K562 (cell line): ENCODE data around the gene ART4. TPM values are rescaled to one million over a fixed set of nuclear protein-coding genes. Genes with fewer than 3 reads are reported as not detected.

Source experiments
- ATAC-seq: fragments of 200-7000 bp; cut with Tn5 transposase; 3 replicates; pipeline ENCODE4 v1.9.1; 2020; ENCODE audit warnings: moderate library complexity
- BruUV-seq: library from RNA; stranded (reverse); fragments of 400-500 nt; replicated peaks from 2 replicates; lab custom pipeline; 2021; lab: Mats Ljungman, UMichigan
- CTCF ChIA-PET: fragments of 300-600 bp; formaldehyde crosslinking; extraction: SDS; loops from one replicate; lab custom pipeline; 2021; ENCODE audit warnings: low intra/inter-chr PET ratio; lab: Yijun Ruan, JAX
- POLR2A ChIA-PET: fragments of 300-600, 350-650 bp; sonication (Branson Sonifier 250); formaldehyde crosslinking; extraction: SDS; loops from one replicate; lab custom pipeline; 2021; ENCODE audit warnings: antibody characterized with exemption, inconsistent platforms; lab: Yijun Ruan, JAX
- DNase-seq, 4 experiments: peaks; one replicate each; pipeline versions ENCODE4 v3.0.0 to v3.0.0-alpha.2; 2011 to 2018; ENCODE audit warnings: low spot score in 3 of 4, mixed read lengths in 3 of 4; ENCODE audit errors: extremely low read depth in 1 of 4
- FAIRE-seq: peaks from 2 replicates; lab custom pipeline; 2011; peaks lifted over from hg19 to GRCh38; lab: Jason Lieb, UNC
- H2AFZ ChIP-seq: 2 replicates; pipeline ENCODE4 v1.6.0; 2011; ENCODE audit warnings: low read depth, low read length, control low read depth, inconsistent platforms
- H3K27ac ChIP-seq: fragments of 200-600 bp; 3 replicates; pipeline ENCODE4 v1.8.0; 2011; ENCODE audit warnings: low read depth, mild to moderate bottlenecking, control low read depth, inconsistent platforms, low read length, moderate library complexity, mixed read lengths; ENCODE audit errors: extremely low read depth
- H3K27me3 ChIP-seq, 2 experiments: fragments of 300-600 bp in 1 of 2; 2 replicates in 1 of 2; 3 replicates in 1 of 2; pipeline versions ENCODE4 v1.6.0 to v1.8.0; 2011; ENCODE audit warnings: inconsistent platforms in 2 of 2, low read length in 2 of 2, mild to moderate bottlenecking in 1 of 2, mixed read lengths in 1 of 2, moderate library complexity in 1 of 2; ENCODE audit not compliant: control insufficient read depth in 2 of 2, insufficient read depth in 2 of 2
- H3K36me3 ChIP-seq: fragments of 300-600 bp; 3 replicates; pipeline ENCODE4 v1.8.0; 2011; ENCODE audit warnings: mild to moderate bottlenecking, low read length, inconsistent platforms; ENCODE audit not compliant: control insufficient read depth, insufficient read depth
- H3K4me1 ChIP-seq, 2 experiments: fragments of 200-600 bp in 1 of 2; replicated peaks in 1 of 2; 2 replicates in 1 of 2; 3 replicates in 1 of 2; pipeline versions ENCODE4 v1.5.1 to v1.8.0; 2011; ENCODE audit warnings: inconsistent platforms in 2 of 2, low read length in 2 of 2, mild to moderate bottlenecking in 1 of 2, mixed read lengths in 1 of 2, moderate library complexity in 1 of 2; ENCODE audit not compliant: control insufficient read depth in 2 of 2, insufficient read depth in 2 of 2
- H3K4me2 ChIP-seq: 2 replicates; pipeline ENCODE4 v1.6.1; 2011; ENCODE audit warnings: low read length, control low read depth, inconsistent platforms, mixed read lengths; ENCODE audit not compliant: insufficient read depth
- H3K4me3 ChIP-seq: fragments of 200-600 bp; sonication (generic), shearing (Covaris generic); 2 replicates; pipeline ENCODE4 v1.5.1; 2016; ENCODE audit warnings: control low read depth, inconsistent platforms
- H3K79me2 ChIP-seq: fragments of 200-600 bp; 3 replicates; pipeline ENCODE4 v1.8.0; 2011; ENCODE audit warnings: low read length, inconsistent platforms; ENCODE audit not compliant: control insufficient read depth, insufficient read depth
- H3K9ac ChIP-seq, 2 experiments: 2 replicates each; pipeline versions ENCODE4 v1.6.0 to v1.6.1; 2011; ENCODE audit warnings: low read depth in 2 of 2, low read length in 2 of 2, control low read depth in 1 of 2, inconsistent platforms in 1 of 2, mild to moderate bottlenecking in 1 of 2, mixed read lengths in 1 of 2; ENCODE audit not compliant: insufficient read depth in 1 of 2
- H3K9me1 ChIP-seq: one replicate; pipeline ENCODE4 v1.6.0; 2011; ENCODE audit warnings: inconsistent platforms, mild to moderate bottlenecking, low read length, moderate library complexity; ENCODE audit not compliant: control insufficient read depth, insufficient read depth
- H3K9me3 ChIP-seq: replicated peaks from 2 replicates; pipeline ENCODE4 v1.5.1; 2011; ENCODE audit warnings: low read depth, low read length, inconsistent platforms; ENCODE audit not compliant: control insufficient read depth, insufficient read depth
- H4K20me1 ChIP-seq: replicated peaks from 2 replicates; pipeline ENCODE4 v1.6.1; 2011; ENCODE audit warnings: low read length, inconsistent platforms, mixed read lengths; ENCODE audit not compliant: control insufficient read depth, insufficient read depth
- ARHGAP35 ChIP-seq: fragments of 450-650 bp; IDR thresholded peaks from 2 replicates; pipeline ENCODE4 v1.6.1; 2018; ENCODE audit not compliant: partially characterized antibody
- DMBX1 ChIP-seq: fragments of 250-450 bp; sonication (Bioruptor Pico); IDR thresholded peaks from 2 replicates; pipeline ENCODE4 v1.8.0; 2022; ENCODE audit warnings: inconsistent platforms, mild to moderate bottlenecking, moderate library complexity, borderline replicate concordance
- HCFC1 ChIP-seq: IDR thresholded peaks from 2 replicates; pipeline ENCODE4 v1.6.1; 2012; ENCODE audit warnings: low read depth, low read length, improper control_type of control experiment
- L3MBTL2 ChIP-seq: fragments of 450-650 bp; IDR thresholded peaks from 2 replicates; pipeline ENCODE4 v1.6.1; 2016; ENCODE audit warnings: mild to moderate bottlenecking, moderate library complexity
- NFRKB ChIP-seq: fragments of 450-650 bp; IDR thresholded peaks from 2 replicates; pipeline ENCODE4 v1.6.1; 2016; ENCODE audit warnings: low read depth
- NR1H2 ChIP-seq: sonication (generic); formaldehyde crosslinking; IDR thresholded peaks from 2 replicates; pipeline ENCODE4 v1.4.0; 2020; ENCODE audit warnings: mild to moderate bottlenecking, missing genetic modification reagents
- ZFP30 ChIP-seq: fragments of 250-450 bp; sonication (Bioruptor Pico); IDR thresholded peaks from 2 replicates; pipeline ENCODE4 v1.8.0; 2022; ENCODE audit warnings: moderate library complexity, mild to moderate bottlenecking, inconsistent platforms, borderline replicate concordance
- ZKSCAN1 ChIP-seq: fragments of 150-350 bp; IDR thresholded peaks from 2 replicates; pipeline ENCODE4 v1.6.1; 2016; ENCODE audit warnings: low read depth, low read length
- ZNF311 ChIP-seq: fragments of 250-450 bp; sonication (Bioruptor Pico); IDR thresholded peaks from 2 replicates; pipeline ENCODE4 v1.4.0; 2020; ENCODE audit warnings: mild to moderate bottlenecking, moderate library complexity
- ZNF347 ChIP-seq: fragments of 450-650 bp; formaldehyde crosslinking; IDR thresholded peaks from 2 replicates; pipeline ENCODE4 v1.4.0; 2020; ENCODE audit warnings: low read depth, mild to moderate bottlenecking, moderate library complexity
- ZNF561 ChIP-seq: fragments of 450-650 bp; formaldehyde crosslinking; conservative IDR thresholded peaks from 2 replicates; pipeline ENCODE4 v1.4.0; 2020; ENCODE audit warnings: mild to moderate bottlenecking, moderate library complexity
- ZNF764 ChIP-seq: fragments of 250-450 bp; sonication (Bioruptor Pico); IDR thresholded peaks from 2 replicates; pipeline ENCODE4 v1.4.0; 2020; ENCODE audit warnings: low read depth, mild to moderate bottlenecking, moderate library complexity
- WGBS: fragments of 100-300 bp; shearing (Covaris generic); methylation state at CpG from one replicate; pipeline ENCODE4 v1.1.6; 2016; ENCODE audit warnings: low coverage, mixed read lengths; ENCODE audit not compliant: insufficient coverage; ENCODE audit errors: missing lambda C conversion rate; 5-methylcytosine and 5-hydroxymethylcytosine counted together
- in situ Hi-C: fragments of 300-500 bp; cut with MboI; formaldehyde crosslinking; loops from 4 replicates; pipeline ENCODE4 v1.15.0; 2018; ENCODE audit warnings: inconsistent platforms, mixed read lengths
- intact Hi-C: fragments of 100-400 bp; cut with micrococcal nuclease; formaldehyde crosslinking; loops from 2 replicates; pipeline ENCODE4 v1.14.2; 2022
- polyA plus RNA-seq, 8 experiments: library from polyadenylated mRNA; depleted of rRNA in 4 of 8; stranded (reverse) in 5 of 8; unstranded in 3 of 8; fragments of >200 nt; fragmentation: Nextera tagmentation in 2 of 8; fragmentation: Illumina TruSeq in 1 of 8; extraction: Ambion mirVana in 2 of 8; extraction: Trizol in 1 of 8; gene quantifications; 2 replicates each; pipeline versions ENCODE4 v1.2.1 to v1.2.3, GENCODE V29; 2011 to 2014; ENCODE audit warnings: inconsistent platforms in 1 of 8, missing spikeins in 1 of 8
- total RNA-seq, 7 experiments: library from RNA; depleted of rRNA in 6 of 7; stranded (reverse); fragments of >200 nt in 6 of 7; fragmentation: Illumina TruSeq in 2 of 7; extraction: Trizol in 2 of 7; gene quantifications; 2 replicates each; pipeline versions ENCODE4 v1.2.1 to v1.2.3, GENCODE V29; 2011 to 2021; ENCODE audit warnings: low replicate concordance in 1 of 7
- TF ChIP-seq, protein P1 (sequence below), 2 experiments: fragments of 450-650 bp in 1 of 2; sonication (generic) in 1 of 2; formaldehyde crosslinking; conservative IDR thresholded peaks; 2 replicates each; pipeline versions ENCODE4 v1.4.0 to v1.8.1; 2020 to 2022; ENCODE audit warnings: mild to moderate bottlenecking in 1 of 2, missing genetic modification reagents in 1 of 2
- TF ChIP-seq, protein P2 (sequence below): fragments of 250-450 bp; sonication (Bioruptor Pico); IDR thresholded peaks from 2 replicates; pipeline ENCODE4 v1.4.0; 2020
- TF ChIP-seq, protein P3 (sequence below): fragments of 250-450 bp; sonication (Bioruptor Pico); IDR thresholded peaks from 2 replicates; pipeline ENCODE4 v1.8.0; 2022; ENCODE audit warnings: inconsistent platforms, mild to moderate bottlenecking, moderate library complexity, borderline replicate concordance

Gene ART4
- total and polyA plus RNA-seq, 9 of the 15 experiments (the other 6 are each of a cell fraction or from before 2014, with no cell fraction given): 0.07 TPM; not detected in 8

DNA sequence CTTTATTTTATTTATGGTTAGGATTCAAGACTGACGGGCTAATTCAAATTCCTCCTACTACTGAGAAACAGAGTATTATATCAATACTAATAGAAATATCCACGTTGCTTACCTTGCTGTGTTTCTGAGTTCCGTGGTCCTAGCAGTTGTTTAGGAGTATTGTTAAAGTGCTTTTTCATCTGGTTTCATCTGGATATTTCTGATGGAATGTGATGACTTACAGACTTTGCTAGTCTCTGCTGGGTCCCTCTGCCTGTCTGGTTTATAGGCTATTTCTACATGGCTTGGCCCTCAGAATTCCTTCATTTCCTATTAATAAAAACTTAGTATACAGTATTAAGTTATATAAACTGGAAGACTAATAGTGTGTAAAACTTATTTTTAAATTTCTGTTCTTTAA, 29.3 kb downstream of the ART4 start, which contains the start of gene SMCO3:
SMCO3 (minus strand) TSS at position 169 of the 400 bp plus-strand sequence. CDS start 7,502 bp downstream, outside the sequence.
- no peak within 1 kb of the TSS for H2AFZ ChIP-seq
- no peaks in the 10 kb centered on the region for H3K79me2 ChIP-seq
- H3K36me3 ChIP-seq: no peaks in the 10 kb centered on the region
- ATAC-seq: no peak
- H3K4me2 ChIP-seq: no peak within 1 kb of the TSS
- WGBS: 9% methylated on average over 3 of the region's 3 CpGs
- H3K27ac ChIP-seq: no peak within 1 kb of the TSS
- H3K9ac ChIP-seq: no peak within 1 kb of the TSS
- intact Hi-C loops: loop anchor here (10.0 kb wide), 1 partner anchor 181 kb away; no protein-coding TSS in a partner anchor
- DNase-seq: no peak
- no peaks in the 10 kb centered on the region for H3K4me1 ChIP-seq
- H3K27me3 ChIP-seq: no peaks in the 10 kb centered on the region
- H4K20me1 ChIP-seq: no peaks in the 10 kb centered on the region
- in situ Hi-C loops: loop anchor here (25.0 kb wide), 1 partner anchor 1073 kb away; the partner anchor contains the start of gene STRAP
- no peak for TF ChIP-seq ZNF764 (CRISPR knock-in tag)
- TF ChIP-seq ZFP30 (CRISPR knock-in tag): no peak
- no peak for TF ChIP-seq NFRKB
- TF ChIP-seq, protein P1, sequence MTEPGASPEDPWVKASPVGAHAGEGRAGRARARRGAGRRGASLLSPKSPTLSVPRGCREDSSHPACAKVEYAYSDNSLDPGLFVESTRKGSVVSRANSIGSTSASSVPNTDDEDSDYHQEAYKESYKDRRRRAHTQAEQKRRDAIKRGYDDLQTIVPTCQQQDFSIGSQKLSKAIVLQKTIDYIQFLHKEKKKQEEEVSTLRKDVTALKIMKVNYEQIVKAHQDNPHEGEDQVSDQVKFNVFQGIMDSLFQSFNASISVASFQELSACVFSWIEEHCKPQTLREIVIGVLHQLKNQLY (CRISPR knock-in tag; conservative IDR thresholded peaks at IDR 0.05): no peak
- TF ChIP-seq ARHGAP35: no peak
- no peak for TF ChIP-seq ZNF347 (CRISPR knock-in tag)
- TF ChIP-seq NR1H2 (CRISPR knock-in tag): no peak
- no peak for TF ChIP-seq ZNF561 (CRISPR knock-in tag)
- no peak for TF ChIP-seq ZNF311 (CRISPR knock-in tag)
- TF ChIP-seq, protein P2, sequence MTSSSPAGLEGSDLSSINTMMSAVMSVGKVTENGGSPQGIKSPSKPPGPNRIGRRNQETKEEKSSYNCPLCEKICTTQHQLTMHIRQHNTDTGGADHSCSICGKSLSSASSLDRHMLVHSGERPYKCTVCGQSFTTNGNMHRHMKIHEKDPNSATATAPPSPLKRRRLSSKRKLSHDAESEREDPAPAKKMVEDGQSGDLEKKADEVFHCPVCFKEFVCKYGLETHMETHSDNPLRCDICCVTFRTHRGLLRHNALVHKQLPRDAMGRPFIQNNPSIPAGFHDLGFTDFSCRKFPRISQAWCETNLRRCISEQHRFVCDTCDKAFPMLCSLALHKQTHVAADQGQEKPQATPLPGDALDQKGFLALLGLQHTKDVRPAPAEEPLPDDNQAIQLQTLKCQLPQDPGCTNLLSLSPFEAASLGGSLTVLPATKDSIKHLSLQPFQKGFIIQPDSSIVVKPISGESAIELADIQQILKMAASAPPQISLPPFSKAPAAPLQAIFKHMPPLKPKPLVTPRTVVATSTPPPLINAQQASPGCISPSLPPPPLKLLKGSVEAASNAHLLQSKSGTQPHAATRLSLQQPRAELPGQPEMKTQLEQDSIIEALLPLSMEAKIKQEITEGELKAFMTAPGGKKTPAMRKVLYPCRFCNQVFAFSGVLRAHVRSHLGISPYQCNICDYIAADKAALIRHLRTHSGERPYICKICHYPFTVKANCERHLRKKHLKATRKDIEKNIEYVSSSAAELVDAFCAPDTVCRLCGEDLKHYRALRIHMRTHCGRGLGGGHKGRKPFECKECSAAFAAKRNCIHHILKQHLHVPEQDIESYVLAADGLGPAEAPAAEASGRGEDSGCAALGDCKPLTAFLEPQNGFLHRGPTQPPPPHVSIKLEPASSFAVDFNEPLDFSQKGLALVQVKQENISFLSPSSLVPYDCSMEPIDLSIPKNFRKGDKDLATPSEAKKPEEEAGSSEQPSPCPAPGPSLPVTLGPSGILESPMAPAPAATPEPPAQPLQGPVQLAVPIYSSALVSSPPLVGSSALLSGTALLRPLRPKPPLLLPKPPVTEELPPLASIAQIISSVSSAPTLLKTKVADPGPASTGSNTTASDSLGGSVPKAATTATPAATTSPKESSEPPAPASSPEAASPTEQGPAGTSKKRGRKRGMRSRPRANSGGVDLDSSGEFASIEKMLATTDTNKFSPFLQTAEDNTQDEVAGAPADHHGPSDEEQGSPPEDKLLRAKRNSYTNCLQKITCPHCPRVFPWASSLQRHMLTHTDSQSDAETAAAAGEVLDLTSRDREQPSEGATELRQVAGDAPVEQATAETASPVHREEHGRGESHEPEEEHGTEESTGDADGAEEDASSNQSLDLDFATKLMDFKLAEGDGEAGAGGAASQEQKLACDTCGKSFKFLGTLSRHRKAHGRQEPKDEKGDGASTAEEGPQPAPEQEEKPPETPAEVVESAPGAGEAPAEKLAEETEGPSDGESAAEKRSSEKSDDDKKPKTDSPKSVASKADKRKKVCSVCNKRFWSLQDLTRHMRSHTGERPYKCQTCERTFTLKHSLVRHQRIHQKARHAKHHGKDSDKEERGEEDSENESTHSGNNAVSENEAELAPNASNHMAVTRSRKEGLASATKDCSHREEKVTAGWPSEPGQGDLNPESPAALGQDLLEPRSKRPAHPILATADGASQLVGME (CRISPR knock-in tag): no peak
- TF ChIP-seq, protein P3, sequence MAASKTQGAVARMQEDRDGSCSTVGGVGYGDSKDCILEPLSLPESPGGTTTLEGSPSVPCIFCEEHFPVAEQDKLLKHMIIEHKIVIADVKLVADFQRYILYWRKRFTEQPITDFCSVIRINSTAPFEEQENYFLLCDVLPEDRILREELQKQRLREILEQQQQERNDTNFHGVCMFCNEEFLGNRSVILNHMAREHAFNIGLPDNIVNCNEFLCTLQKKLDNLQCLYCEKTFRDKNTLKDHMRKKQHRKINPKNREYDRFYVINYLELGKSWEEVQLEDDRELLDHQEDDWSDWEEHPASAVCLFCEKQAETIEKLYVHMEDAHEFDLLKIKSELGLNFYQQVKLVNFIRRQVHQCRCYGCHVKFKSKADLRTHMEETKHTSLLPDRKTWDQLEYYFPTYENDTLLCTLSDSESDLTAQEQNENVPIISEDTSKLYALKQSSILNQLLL: no peak
- TF ChIP-seq DMBX1 (CRISPR knock-in tag): no peak
- no peak for TF ChIP-seq HCFC1
- TF ChIP-seq ZKSCAN1: no peak
- TF ChIP-seq L3MBTL2: no peak
- TF ChIP-seq, all 486 proteins: peak for 0
- no TSS peak for BruUV-seq
- ChIA-PET CTCF (no interaction called here), POLR2A (interaction anchor here (1.6 kb wide), 1 partner anchor 11 kb away, joined by 4 read pairs; the partner anchor contains the start of genes C12orf60 and WBP11)
- no peak for FAIRE-seq
- H3K9me3 ChIP-seq: no peaks in the 10 kb centered on the region
- no peak within 1 kb of the TSS for H3K4me3 ChIP-seq
- no peaks in the 10 kb centered on the region for H3K9me1 ChIP-seq
